Osteoblast (primary cell): ENCODE results near the gene CKMT2. TPM values are rescaled to one million over a fixed set of nuclear protein-coding genes. Genes with fewer than 3 reads are reported as not detected.

Experiments
- DNase-seq: peaks from one replicate; pipeline ENCODE4 v3.0.0; 2011; ENCODE audit warnings: low spot score, mixed read lengths; ENCODE audit not compliant: insufficient read length; ENCODE audit errors: missing footprints
- H2AFZ ChIP-seq: 2 replicates; pipeline ENCODE4 v1.6.0; 2011; ENCODE audit warnings: mild to moderate bottlenecking, low read length
- H3K27ac ChIP-seq: 2 replicates; pipeline ENCODE4 v1.5.1; 2011; ENCODE audit warnings: mild to moderate bottlenecking, low read depth, low read length, moderate library complexity
- H3K27me3 ChIP-seq: 2 replicates; pipeline ENCODE4 v1.6.0; 2012; ENCODE audit warnings: mild to moderate bottlenecking, control low read depth, inconsistent platforms, low read length, moderate library complexity; ENCODE audit not compliant: insufficient read depth
- H3K36me3 ChIP-seq: 2 replicates; pipeline ENCODE4 v1.5.1; 2011; ENCODE audit warnings: mild to moderate bottlenecking, low read length, control low read depth, moderate library complexity; ENCODE audit not compliant: insufficient read depth
- H3K4me1 ChIP-seq: 2 replicates; pipeline ENCODE4 v1.5.1; 2011; ENCODE audit warnings: mild to moderate bottlenecking, low read length, control low read depth, moderate library complexity; ENCODE audit not compliant: insufficient read depth
- H3K4me2 ChIP-seq: 2 replicates; pipeline ENCODE4 v1.6.0; 2011; ENCODE audit warnings: mild to moderate bottlenecking, low read length; ENCODE audit not compliant: insufficient read depth
- H3K4me3 ChIP-seq: fragments of 200-600 bp; sonication (generic); 3 replicates; pipeline ENCODE4 v1.5.1; 2012; ENCODE audit warnings: mild to moderate bottlenecking, low read length, inconsistent platforms; ENCODE audit not compliant: insufficient read depth
- H3K79me2 ChIP-seq: 2 replicates; pipeline ENCODE4 v1.6.0; 2012; ENCODE audit warnings: mild to moderate bottlenecking, low read length, control low read depth, inconsistent platforms; ENCODE audit not compliant: insufficient read depth
- H3K9me3 ChIP-seq: 2 replicates; pipeline ENCODE4 v1.5.1; 2011; ENCODE audit warnings: low read depth, low read length, control low read depth
- H4K20me1 ChIP-seq: 2 replicates; pipeline ENCODE4 v1.6.0; 2012; ENCODE audit warnings: mild to moderate bottlenecking, low read length, control low read depth; ENCODE audit not compliant: insufficient read depth
- total RNA-seq: library from RNA; depleted of rRNA; stranded (reverse); fragments of >200 nt; gene quantifications from 2 replicates; pipeline ENCODE4 v1.2.3, GENCODE V29; 2012
- TF ChIP-seq, protein P1 (sequence below): IDR thresholded peaks from 2 replicates; pipeline ENCODE4 v1.5.1; 2011; ENCODE audit warnings: mild to moderate bottlenecking, low read depth, low read length, moderate library complexity; ENCODE audit errors: extremely low read depth

The CKMT2 gene
- total RNA-seq, 1 donor: 1.4 TPM

DNA sequence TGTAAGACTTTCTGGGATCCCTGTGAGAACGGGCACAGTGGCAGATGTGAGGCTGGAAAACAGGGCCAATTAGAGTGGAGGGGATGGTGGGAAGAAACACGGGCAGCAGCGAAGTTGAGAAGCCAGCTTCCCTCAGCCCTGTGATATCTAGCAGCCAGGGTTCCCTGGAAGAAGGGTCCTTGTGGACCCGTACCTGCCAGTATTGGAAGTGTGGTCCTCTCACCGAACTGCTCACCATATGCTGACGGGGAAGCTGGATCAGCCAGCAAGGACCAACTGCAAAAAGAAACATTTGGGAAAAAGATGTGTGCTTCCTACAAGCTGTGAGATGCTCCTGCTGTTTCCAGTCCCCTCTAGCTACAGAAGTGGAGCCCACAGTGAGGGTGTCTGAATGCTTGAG is 13.6 kb downstream of the CKMT2 start:
- Histone ChIP-seq H3K4me1 (peaks cover 7% of the 10 kb centered on the region), H3K36me3 (no peaks in the 10 kb centered on the region), H3K79me2 (no peaks in the 10 kb centered on the region), H3K27ac (no peak overlapping the region), H2AFZ (no peak overlapping the region), H3K27me3 (no peaks in the 10 kb centered on the region), H4K20me1 (no peaks in the 10 kb centered on the region), H3K9me3 (no peaks in the 10 kb centered on the region), H3K4me2 (no peak overlapping the region), H3K4me3 (no peak overlapping the region)
- DNase-seq: no peak
- TF ChIP-seq, protein P1, sequence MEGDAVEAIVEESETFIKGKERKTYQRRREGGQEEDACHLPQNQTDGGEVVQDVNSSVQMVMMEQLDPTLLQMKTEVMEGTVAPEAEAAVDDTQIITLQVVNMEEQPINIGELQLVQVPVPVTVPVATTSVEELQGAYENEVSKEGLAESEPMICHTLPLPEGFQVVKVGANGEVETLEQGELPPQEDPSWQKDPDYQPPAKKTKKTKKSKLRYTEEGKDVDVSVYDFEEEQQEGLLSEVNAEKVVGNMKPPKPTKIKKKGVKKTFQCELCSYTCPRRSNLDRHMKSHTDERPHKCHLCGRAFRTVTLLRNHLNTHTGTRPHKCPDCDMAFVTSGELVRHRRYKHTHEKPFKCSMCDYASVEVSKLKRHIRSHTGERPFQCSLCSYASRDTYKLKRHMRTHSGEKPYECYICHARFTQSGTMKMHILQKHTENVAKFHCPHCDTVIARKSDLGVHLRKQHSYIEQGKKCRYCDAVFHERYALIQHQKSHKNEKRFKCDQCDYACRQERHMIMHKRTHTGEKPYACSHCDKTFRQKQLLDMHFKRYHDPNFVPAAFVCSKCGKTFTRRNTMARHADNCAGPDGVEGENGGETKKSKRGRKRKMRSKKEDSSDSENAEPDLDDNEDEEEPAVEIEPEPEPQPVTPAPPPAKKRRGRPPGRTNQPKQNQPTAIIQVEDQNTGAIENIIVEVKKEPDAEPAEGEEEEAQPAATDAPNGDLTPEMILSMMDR: no peak

DNA sequence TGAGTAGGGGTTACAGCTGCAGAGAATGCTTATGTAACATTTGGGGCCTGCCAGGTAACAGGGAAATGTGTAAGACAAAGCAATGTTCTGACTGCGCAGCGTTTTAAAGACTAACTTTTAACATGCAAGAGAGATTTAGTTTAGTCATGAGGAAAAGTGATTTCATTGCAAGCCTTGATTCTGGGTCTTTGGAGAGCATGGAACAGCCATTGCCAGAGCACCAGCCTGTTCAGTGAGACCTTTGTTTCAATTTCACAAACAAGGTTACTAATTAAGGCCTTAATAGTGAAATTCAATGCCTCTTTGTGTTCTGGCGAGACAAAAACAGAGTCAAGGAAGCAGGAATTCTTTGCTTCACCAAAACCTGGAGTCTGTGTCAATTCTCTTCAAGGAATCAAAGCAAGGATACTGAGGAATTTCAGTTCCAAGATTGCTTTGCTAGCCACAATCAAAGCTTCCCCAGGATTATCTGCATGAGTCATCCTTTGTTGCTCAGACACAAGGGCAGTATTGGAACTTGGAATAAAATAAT is 14.4 kb downstream of the CKMT2 start:
- Histone ChIP-seq H3K4me1 (peaks cover 7% of the 10 kb centered on the region), H2AFZ (no peak overlapping the region), H3K4me3 (no peak overlapping the region), H3K27me3 (no peaks in the 10 kb centered on the region), H4K20me1 (no peaks in the 10 kb centered on the region), H3K79me2 (no peaks in the 10 kb centered on the region), H3K4me2 (no peak overlapping the region), H3K9me3 (no peaks in the 10 kb centered on the region), H3K36me3 (no peaks in the 10 kb centered on the region), H3K27ac (no peak overlapping the region)
- no peak for DNase-seq
- TF ChIP-seq, protein P1: no peak

DNA sequence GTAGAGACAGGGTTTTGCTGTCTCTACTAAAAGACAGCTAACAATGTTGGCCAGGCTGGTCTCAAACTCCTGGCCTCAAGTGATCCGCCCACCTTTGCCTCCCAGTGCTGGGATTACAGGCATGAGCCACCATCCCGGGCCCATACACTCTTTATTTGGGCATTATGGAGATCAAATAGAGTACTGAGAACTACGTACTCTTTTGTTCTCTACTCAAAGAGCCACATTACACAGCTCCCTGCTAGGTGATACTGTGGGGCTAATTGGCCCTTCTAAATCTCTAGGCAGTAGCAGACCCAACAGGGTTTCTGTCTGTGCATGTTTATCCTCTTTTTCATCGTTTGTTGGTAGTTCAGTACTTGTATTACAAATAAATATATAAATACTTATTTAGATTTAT is 16.1 kb downstream of the CKMT2 start:
- no peaks in the 10 kb centered on the region for H3K79me2 ChIP-seq
- DNase-seq: no peak
- TF ChIP-seq, protein P1: no peak
- H2AFZ ChIP-seq: no peak overlapping the region
- no peak overlapping the region for H3K4me3 ChIP-seq
- H3K9me3 ChIP-seq: no peaks in the 10 kb centered on the region
- no peak overlapping the region for H3K4me2 ChIP-seq
- no peak overlapping the region for H3K27ac ChIP-seq
- H3K4me1 ChIP-seq: peaks cover 7% of the 10 kb centered on the region
- no peaks in the 10 kb centered on the region for H3K27me3 ChIP-seq
- H4K20me1 ChIP-seq: no peaks in the 10 kb centered on the region
- H3K36me3 ChIP-seq: no peaks in the 10 kb centered on the region

DNA sequence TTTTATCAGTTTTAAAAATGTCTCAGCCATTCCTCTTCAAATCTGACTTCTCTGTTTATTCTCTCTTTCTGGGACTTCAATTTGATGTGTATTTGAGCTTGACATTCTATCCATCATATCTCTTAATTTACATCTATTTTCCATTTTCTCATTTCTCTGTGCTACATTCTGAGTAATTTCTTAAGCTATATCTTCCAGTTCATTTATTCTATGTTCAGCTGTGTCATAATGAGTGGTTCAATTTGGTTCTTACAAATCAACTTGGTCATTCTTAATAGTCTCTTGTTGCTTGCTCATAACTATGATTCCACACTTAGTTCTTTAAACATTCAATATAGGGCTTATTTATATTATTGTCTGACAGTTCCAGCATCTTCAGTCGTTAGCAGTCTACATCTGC is 16.9 kb downstream of the CKMT2 start:
- H3K4me3 ChIP-seq: no peak overlapping the region
- TF ChIP-seq, protein P1: no peak
- H2AFZ ChIP-seq: no peak overlapping the region
- H4K20me1 ChIP-seq: no peaks in the 10 kb centered on the region
- H3K4me2 ChIP-seq: no peak overlapping the region
- H3K9me3 ChIP-seq: no peaks in the 10 kb centered on the region
- no peaks in the 10 kb centered on the region for H3K79me2 ChIP-seq
- H3K27me3 ChIP-seq: no peaks in the 10 kb centered on the region
- H3K27ac ChIP-seq: no peak overlapping the region
- H3K4me1 ChIP-seq: peaks cover 7% of the 10 kb centered on the region
- H3K36me3 ChIP-seq: no peaks in the 10 kb centered on the region
- no peak for DNase-seq
